AG04449 (cell line): ENCODE data around the gene GNL2.

Experiments
- CTCF ChIA-PET: fragments of 350-600 bp; formaldehyde crosslinking; extraction: SDS; loops from one replicate; lab custom pipeline; 2021; ENCODE audit warnings: antibody characterized with exemption; lab: Yijun Ruan, JAX
- POLR2A ChIA-PET: fragments of 400-600, 350-600 bp; formaldehyde crosslinking; extraction: SDS; loops from one replicate; lab custom pipeline; 2020; ENCODE audit warnings: antibody characterized with exemption, inconsistent platforms; lab: Yijun Ruan, JAX
- DNase-seq: peaks from one replicate; pipeline ENCODE4 v3.0.0-alpha.2; 2010; ENCODE audit warnings: low read depth, low spot score
- H3K4me3 ChIP-seq: 2 replicates; pipeline ENCODE4 v1.5.1; 2011; ENCODE audit warnings: low read depth, mild to moderate bottlenecking, control low read depth, low read length
- CTCF ChIP-seq: IDR thresholded peaks from one replicate; pipeline ENCODE4 v1.5.1; 2011; ENCODE audit warnings: mild to moderate bottlenecking, moderate library complexity, low read length, control low read depth, inconsistent platforms; ENCODE audit not compliant: insufficient read depth; ENCODE audit errors: missing control alignments

Gene GNL2

GRCh38 chr1:37605061-37605650, 9.4 kb upstream of the GNL2 start:
- CTCF ChIA-PET: interaction anchor here (1.3 to 14.5 kb wide), 4 partner anchors 9 to 74 kb away, joined by 5 to 382 read pairs (median 12); partner anchors contain the start of gene GNL2
- DNase-seq: no peak
- no peak for TF ChIP-seq CTCF

GRCh38 chr1:37602750-37603694, 7.3 kb upstream of the GNL2 start:
- no peak for DNase-seq
- POLR2A ChIA-PET: no interaction called here
- CTCF ChIA-PET: interaction anchor here (0.7 to 14.5 kb wide), 29 partner anchors 9 to 1231 kb away, joined by 3 to 382 read pairs (median 5); partner anchors contain the start of gene CDCA8
- H3K4me3 ChIP-seq: no peak overlapping the region
- peak; percentile 59 for TF ChIP-seq CTCF

More at GRCh38 chr1:37605061-37605650, 9.4 kb upstream of the GNL2 start:
- H3K4me3 ChIP-seq: no peak overlapping the region
- POLR2A ChIA-PET: no interaction called here

GRCh38 chr1:37601441-37601840, 5.7 kb upstream of the GNL2 start:
- no peak for DNase-seq
- ChIA-PET POLR2A (no interaction called here), CTCF (interaction anchor here (1.0 to 14.5 kb wide), 4 partner anchors 8 to 78 kb away, joined by 3 to 382 read pairs (median 8); no protein-coding TSS in a partner anchor)
- no peak overlapping the region for H3K4me3 ChIP-seq
- no peak for TF ChIP-seq CTCF

- H3K4me3 ChIP-seq: no peak overlapping the region
- TF ChIP-seq CTCF: no peak
- DNase-seq: no peak
- POLR2A ChIA-PET: no interaction called here
- CTCF ChIA-PET: interaction anchor here (1.1 to 14.5 kb wide), 4 partner anchors 7 to 93 kb away, joined by 3 to 382 read pairs (median 10); partner anchors contain the start of gene CDCA8
Observed at GRCh38 chr1:37599940-37600339, 4.2 kb upstream of the GNL2 start.

GRCh38 chr1:37596182-37596667, 488 bp upstream of the GNL2 start:
- POLR2A ChIA-PET: interaction anchor here (0.9 to 1.4 kb wide), 5 partner anchors 9 to 94 kb away, joined by 3 to 4 read pairs (median 4); partner anchors contain the start of gene MEAF6
- DNase-seq: no peak
- TF ChIP-seq CTCF: no peak
- CTCF ChIA-PET: interaction anchor here (0.6 to 14.5 kb wide), 7 partner anchors 9 to 142 kb away, joined by 3 to 382 read pairs (median 4); no protein-coding TSS in a partner anchor
- peak overlapping the region; percentile 91 for H3K4me3 ChIP-seq
